DND-41 (cell line): ENCODE data around the gene PRKCA.

ENCODE experiments used
- CTCF ChIP-seq: IDR thresholded peaks from 2 replicates; pipeline ENCODE4 v1.5.1; 2012; ENCODE audit warnings: borderline replicate concordance, low read length, moderate library complexity, mild to moderate bottlenecking; ENCODE audit not compliant: poor library complexity, severe bottlenecking; ENCODE audit errors: extremely low read depth
- EZH2 ChIP-seq: IDR thresholded peaks from 3 replicates; pipeline ENCODE4 v1.6.1; 2012; ENCODE audit warnings: borderline replicate concordance, low read depth, mild to moderate bottlenecking, moderate library complexity, low read length, inconsistent platforms; ENCODE audit not compliant: severe bottlenecking

DNA sequence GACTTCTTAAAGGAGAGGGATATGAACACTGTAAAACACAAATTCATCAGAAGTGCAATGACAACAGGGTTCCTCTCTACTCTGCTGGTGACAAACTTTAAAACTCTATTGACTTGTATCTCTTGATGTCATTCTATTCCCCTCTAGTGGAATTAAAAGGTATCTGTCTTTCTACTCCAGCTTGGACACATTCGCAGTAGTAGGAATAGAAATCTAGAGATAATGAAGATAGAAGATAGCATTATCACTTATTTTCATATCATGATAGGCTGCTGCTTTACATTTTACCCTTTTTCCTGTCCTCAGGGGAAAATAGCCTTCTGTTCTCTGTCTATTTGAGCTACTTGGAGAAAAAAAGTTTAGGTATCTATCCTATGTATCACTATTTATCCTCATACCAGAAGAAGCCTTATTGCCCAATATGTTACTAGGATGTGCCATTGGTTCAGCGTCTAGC lies 322.9 kb downstream of the PRKCA start:
- peak; percentile 61 for TF ChIP-seq CTCF
- no peak for TF ChIP-seq EZH2
